Ascending aorta (tissue), 2 donors: ENCODE measurements around the gene NEAT1. TPM values are rescaled to one million over a fixed set of nuclear protein-coding genes. Genes with fewer than 3 reads are reported as not detected.

Source experiments
- DNase-seq, 2 donors: peaks; one replicate each; pipeline ENCODE4 v3.0.0-alpha.2; 2019; ENCODE audit warnings: low spot score in 2 of 2
- H3K27ac ChIP-seq, 2 donors: fragments of 200-600 bp; sonication (generic); one replicate each; pipeline ENCODE4 v1.5.1; 2016 to 2017; ENCODE audit warnings: mild to moderate bottlenecking in 1 of 2
- H3K27me3 ChIP-seq: fragments of 200-600 bp; sonication (generic); one replicate; pipeline ENCODE4 v1.5.1; 2017
- H3K36me3 ChIP-seq, 2 donors: fragments of 200-600 bp; sonication (generic); one replicate each; pipeline ENCODE4 v1.5.1; 2016
- H3K4me1 ChIP-seq, 2 donors: fragments of 200-600 bp; sonication (generic); one replicate each; pipeline ENCODE4 v1.5.1; 2016 to 2017; ENCODE audit warnings: mild to moderate bottlenecking in 1 of 2
- H3K4me3 ChIP-seq, 2 donors: fragments of 200-600 bp; sonication (generic); one replicate each; pipeline ENCODE4 v1.5.1; 2016 to 2017; ENCODE audit warnings: mild to moderate bottlenecking in 1 of 2
- H3K9me3 ChIP-seq, 2 donors: fragments of 200-600 bp; sonication (generic); one replicate each; pipeline ENCODE4 v1.5.1; 2016
- intact Hi-C: fragments of 100-400 bp; cut with DNase I; formaldehyde crosslinking; loops from one replicate; pipeline ENCODE4 v1.15.1; 2023
- total RNA-seq: library from RNA; depleted of rRNA; stranded (reverse); fragments of >200 nt; gene quantifications from one replicate; pipeline ENCODE4 v1.1.0, GENCODE V29; 2016
- TF ChIP-seq, protein P1 (sequence below), 3 experiments: fragments of 200-600 bp in 2 of 3; fragments of 450-650 bp in 1 of 3; sonication (generic) in 2 of 3; IDR thresholded peaks; one replicate each; pipeline ENCODE4 v1.5.1; 2016 to 2019; ENCODE audit warnings: antibody characterized with exemption in 3 of 3, mild to moderate bottlenecking in 1 of 3, moderate library complexity in 1 of 3

Gene NEAT1
- total RNA-seq, 1 donor from 2014 or later, result 180 TPM

- intact Hi-C loops, result loop anchor here (2.0 kb wide), 1 partner anchor 72 kb away; no protein-coding TSS in a partner anchor
- Histone ChIP-seq H3K27me3 (no peaks in the 10 kb centered on the region), H3K36me3 (peaks cover 18 to 22% of the 10 kb centered on the region in 2 donors), H3K4me1 (peaks cover 32 to 46% of the 10 kb centered on the region in 2 donors), H3K9me3 (no peaks in the 10 kb centered on the region), H3K4me3 (peak overlapping the region; percentile 56 to 80), H3K27ac (peak overlapping the region; percentile 97 to 99)
- TF ChIP-seq, protein P1, sequence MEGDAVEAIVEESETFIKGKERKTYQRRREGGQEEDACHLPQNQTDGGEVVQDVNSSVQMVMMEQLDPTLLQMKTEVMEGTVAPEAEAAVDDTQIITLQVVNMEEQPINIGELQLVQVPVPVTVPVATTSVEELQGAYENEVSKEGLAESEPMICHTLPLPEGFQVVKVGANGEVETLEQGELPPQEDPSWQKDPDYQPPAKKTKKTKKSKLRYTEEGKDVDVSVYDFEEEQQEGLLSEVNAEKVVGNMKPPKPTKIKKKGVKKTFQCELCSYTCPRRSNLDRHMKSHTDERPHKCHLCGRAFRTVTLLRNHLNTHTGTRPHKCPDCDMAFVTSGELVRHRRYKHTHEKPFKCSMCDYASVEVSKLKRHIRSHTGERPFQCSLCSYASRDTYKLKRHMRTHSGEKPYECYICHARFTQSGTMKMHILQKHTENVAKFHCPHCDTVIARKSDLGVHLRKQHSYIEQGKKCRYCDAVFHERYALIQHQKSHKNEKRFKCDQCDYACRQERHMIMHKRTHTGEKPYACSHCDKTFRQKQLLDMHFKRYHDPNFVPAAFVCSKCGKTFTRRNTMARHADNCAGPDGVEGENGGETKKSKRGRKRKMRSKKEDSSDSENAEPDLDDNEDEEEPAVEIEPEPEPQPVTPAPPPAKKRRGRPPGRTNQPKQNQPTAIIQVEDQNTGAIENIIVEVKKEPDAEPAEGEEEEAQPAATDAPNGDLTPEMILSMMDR (IDR thresholded peaks at IDR 0.05), result no peak
- DNase-seq, result no peak
Observed at GRCh38 chr11:65420506-65420905, 2.1 kb upstream of the NEAT1 start.

DNA sequence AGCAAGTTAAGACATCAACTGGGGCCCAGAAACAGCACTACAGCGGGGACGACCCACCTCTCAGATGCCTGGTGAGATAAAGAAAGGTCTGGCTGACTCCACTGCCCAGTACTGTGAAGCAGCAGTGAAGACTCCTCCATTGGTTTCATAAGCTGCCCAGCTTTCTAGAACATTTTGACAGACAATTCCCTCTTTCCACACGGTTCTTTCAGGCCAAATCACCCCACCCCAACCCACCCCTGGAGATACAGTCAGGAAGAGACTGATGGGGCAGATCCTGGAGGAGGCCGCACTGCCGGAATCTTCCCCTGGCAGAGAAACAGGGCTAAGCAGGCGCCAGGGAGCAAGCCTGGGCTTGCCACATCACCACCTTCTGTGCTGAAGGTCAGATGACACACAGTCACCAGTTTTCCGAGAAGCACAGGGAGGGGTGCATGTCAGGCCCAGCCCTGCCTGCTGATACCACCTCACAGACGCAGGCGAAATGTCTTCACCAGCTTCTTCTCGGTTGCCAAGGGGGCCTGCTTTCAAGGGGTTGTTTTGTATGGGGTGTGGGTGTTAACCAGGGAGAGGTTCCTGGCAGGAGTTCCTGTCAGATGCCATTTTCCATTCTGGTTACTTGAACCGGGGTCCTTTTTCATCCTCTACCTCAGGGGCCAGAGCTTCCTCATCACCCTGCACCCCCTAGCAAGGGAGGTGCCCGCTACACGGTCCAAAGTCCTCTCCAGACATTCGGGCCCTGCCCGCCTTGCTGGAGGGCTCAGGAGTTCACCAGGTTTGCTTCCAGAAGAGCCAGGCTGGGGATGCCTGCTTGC, 1.4 kb upstream of the NEAT1 start:
- Histone ChIP-seq H3K9me3 (no peaks in the 10 kb centered on the region), H3K4me3 (peak overlapping the region; percentile 56 to 80), H3K27me3 (no peaks in the 10 kb centered on the region), H3K27ac (peak overlapping the region; percentile 97 to 99), H3K36me3 (peaks cover 25 to 29% of the 10 kb centered on the region in 2 donors), H3K4me1 (peaks cover 32 to 41% of the 10 kb centered on the region in 2 donors)
- intact Hi-C loops, result loop anchor here (2.0 kb wide), 1 partner anchor 72 kb away; no protein-coding TSS in a partner anchor
- peak; percentile 93 to 99 for DNase-seq
- TF ChIP-seq, protein P1 (IDR thresholded peaks at IDR 0.05), result no peak

DNA sequence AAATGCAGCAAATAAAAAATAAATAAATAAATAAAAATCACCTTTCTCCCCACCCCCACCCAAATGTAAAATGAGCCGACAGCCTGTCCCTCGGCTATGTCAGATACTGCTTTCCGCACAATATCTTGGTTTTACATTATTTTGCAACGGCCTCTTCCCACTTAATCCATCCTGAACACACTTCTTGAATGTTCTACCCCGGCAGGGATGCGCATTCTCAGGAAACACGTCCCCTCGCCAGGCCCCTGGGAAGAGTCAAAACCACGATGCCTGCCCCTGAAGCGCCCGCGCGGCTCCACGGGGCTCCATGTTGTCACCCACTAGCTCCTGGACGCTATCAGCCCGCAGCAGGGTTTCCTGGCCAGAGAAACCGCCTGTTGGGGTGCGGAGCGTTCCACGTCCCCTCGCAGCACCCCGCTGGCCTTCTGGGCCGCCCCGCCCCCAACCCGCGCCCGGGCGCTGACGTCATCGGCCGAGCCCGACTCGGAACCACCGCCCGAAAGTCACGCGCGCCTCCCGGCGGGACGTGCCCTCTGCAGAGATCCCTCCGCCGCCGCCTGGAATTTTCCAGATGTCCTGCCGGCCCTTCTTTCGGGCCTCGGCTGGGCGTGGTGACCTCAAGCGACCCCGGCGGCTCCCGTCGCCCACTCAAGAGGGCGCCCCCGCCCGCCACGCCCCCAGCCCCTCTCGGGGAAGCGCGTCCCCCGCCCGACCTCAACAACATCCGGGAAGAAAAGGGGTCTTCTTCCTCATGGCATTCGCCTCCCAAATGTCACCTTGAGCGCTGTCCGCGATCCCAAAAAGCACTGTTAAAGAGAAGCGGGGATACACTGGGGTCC, 585 bp upstream of the NEAT1 start:
- DNase-seq, result peak; percentile 79 to 98
- intact Hi-C loops, result loop anchor here (2.0 kb wide), 2 partner anchors 71 to 77 kb away; partner anchors contain the start of gene MALAT1
- H3K27ac ChIP-seq, result peak overlapping the region; percentile 97 to 99
- peak overlapping the region; percentile 56 to 80 for H3K4me3 ChIP-seq
- TF ChIP-seq, protein P1 (IDR thresholded peaks at IDR 0.05), result peak in 1 of 3 experiments; percentile 7
- no peaks in the 10 kb centered on the region for H3K9me3 ChIP-seq
- H3K4me1 ChIP-seq, result peaks cover 28 to 34% of the 10 kb centered on the region in 2 donors
- no peaks in the 10 kb centered on the region for H3K27me3 ChIP-seq
- H3K36me3 ChIP-seq, result peaks cover 33 to 37% of the 10 kb centered on the region in 2 donors

DNA sequence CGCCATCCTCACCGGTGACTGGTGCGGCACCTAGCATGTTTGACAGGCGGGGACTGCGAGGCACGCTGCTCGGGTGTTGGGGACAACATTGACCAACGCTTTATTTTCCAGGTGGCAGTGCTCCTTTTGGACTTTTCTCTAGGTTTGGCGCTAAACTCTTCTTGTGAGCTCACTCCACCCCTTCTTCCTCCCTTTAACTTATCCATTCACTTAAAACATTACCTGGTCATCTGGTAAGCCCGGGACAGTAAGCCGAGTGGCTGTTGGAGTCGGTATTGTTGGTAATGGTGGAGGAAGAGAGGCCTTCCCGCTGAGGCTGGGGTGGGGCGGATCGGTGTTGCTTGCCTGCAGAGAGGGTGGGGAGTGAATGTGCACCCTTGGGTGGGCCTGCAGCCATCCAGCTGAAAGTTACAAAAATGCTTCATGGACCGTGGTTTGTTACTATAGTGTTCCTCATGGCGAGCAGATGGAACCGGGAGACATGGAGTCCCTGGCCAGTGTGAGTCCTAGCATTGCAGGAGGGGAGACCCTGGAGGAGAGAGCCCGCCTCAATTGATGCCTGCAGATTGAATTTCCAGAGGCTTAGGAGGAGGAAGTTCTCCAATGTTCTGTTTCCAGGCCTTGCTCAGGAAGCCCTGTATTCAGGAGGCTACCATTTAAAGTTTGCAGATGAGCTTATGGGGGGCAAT, 1.1 kb downstream of the NEAT1 start:
- peak; percentile 8 to 64 for DNase-seq

More for the DNA sequence above, 1.1 kb downstream of the NEAT1 start:
- intact Hi-C loops, result loop anchor here (2.0 kb wide), 1 partner anchor 75 kb away; the partner anchor contains the start of gene MALAT1
- Histone ChIP-seq H3K9me3 (no peaks in the 10 kb centered on the region), H3K27me3 (no peaks in the 10 kb centered on the region), H3K4me1 (peaks cover 15 to 18% of the 10 kb centered on the region in 2 donors), H3K27ac (peak overlapping the region; percentile 97 to 99), H3K4me3 (peak overlapping the region; percentile 56 to 80), H3K36me3 (peaks cover 37 to 47% of the 10 kb centered on the region in 2 donors)
- TF ChIP-seq, protein P1 (IDR thresholded peaks at IDR 0.05), result no peak
